Measurements from ENCODE around the gene CD53. TPM values are rescaled to one million over a fixed set of nuclear protein-coding genes. Genes with fewer than 3 reads are reported as not detected.

The CD53 gene
- total RNA-seq, 1 experiment from 2014 or later, result 1.4 TPM

DNA sequence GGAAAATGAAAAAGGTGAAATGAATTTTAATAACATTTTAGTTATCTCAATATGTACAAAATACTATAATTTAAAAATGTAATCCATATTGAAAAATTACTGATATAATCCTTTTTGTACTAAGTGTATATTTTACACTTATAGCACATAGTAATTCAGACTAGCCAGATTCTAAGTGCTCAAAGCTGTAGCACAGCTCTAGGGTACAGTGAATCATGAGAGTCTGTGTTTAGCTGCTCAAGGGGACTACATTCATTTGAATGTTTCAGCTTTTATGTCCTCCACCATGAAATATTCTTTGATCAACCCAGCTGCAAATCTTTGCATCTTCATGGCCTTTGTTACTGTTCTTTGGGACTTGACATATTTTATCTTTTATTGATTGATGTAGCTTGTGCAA is 15.7 kb downstream of the CD53 start:
- no peak overlapping the region for H3K4me3 Mint-ChIP-seq
- DNase-seq (ENCODE audit: low spot score) (no peak), ATAC-seq (no peak)
- peaks cover 5% of the 10 kb centered on the region; the same call in 1 of the 2 replicates for H3K27me3 Mint-ChIP-seq (ENCODE audit: low read depth)
- no peaks in the 10 kb centered on the region for H3K9me3 Mint-ChIP-seq
- H3K27ac Mint-ChIP-seq, result no peak overlapping the region
- CTCF ChIA-PET, result no interaction called here
- no peaks in the 10 kb centered on the region for H3K4me1 Mint-ChIP-seq
- no peak for TF ChIP-seq NR3C1 (CRISPR knock-in tag; conservative IDR thresholded peaks at IDR 0.05; ENCODE audit: low read depth)
- TF ChIP-seq ZNF416 (CRISPR knock-in tag; IDR thresholded peaks at IDR 0.05), result no peak
- TF ChIP-seq, protein P1, sequence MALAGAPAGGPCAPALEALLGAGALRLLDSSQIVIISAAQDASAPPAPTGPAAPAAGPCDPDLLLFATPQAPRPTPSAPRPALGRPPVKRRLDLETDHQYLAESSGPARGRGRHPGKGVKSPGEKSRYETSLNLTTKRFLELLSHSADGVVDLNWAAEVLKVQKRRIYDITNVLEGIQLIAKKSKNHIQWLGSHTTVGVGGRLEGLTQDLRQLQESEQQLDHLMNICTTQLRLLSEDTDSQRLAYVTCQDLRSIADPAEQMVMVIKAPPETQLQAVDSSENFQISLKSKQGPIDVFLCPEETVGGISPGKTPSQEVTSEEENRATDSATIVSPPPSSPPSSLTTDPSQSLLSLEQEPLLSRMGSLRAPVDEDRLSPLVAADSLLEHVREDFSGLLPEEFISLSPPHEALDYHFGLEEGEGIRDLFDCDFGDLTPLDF (CRISPR knock-in tag; IDR thresholded peaks at IDR 0.05), result no peak
- TF ChIP-seq, protein P2, sequence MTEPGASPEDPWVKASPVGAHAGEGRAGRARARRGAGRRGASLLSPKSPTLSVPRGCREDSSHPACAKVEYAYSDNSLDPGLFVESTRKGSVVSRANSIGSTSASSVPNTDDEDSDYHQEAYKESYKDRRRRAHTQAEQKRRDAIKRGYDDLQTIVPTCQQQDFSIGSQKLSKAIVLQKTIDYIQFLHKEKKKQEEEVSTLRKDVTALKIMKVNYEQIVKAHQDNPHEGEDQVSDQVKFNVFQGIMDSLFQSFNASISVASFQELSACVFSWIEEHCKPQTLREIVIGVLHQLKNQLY (CRISPR knock-in tag; IDR thresholded peaks at IDR 0.05), result no peak
- no peak for TF ChIP-seq IRF2 (CRISPR knock-in tag; IDR thresholded peaks at IDR 0.05; ENCODE audit: borderline replicate concordance, low read depth)
- TF ChIP-seq FOXK1 (CRISPR knock-in tag; IDR thresholded peaks at IDR 0.05), result no peak
- TF ChIP-seq, protein P3, sequence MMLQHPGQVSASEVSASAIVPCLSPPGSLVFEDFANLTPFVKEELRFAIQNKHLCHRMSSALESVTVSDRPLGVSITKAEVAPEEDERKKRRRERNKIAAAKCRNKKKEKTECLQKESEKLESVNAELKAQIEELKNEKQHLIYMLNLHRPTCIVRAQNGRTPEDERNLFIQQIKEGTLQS (CRISPR knock-in tag; conservative IDR thresholded peaks at IDR 0.05), result no peak
- TF ChIP-seq, protein P4, sequence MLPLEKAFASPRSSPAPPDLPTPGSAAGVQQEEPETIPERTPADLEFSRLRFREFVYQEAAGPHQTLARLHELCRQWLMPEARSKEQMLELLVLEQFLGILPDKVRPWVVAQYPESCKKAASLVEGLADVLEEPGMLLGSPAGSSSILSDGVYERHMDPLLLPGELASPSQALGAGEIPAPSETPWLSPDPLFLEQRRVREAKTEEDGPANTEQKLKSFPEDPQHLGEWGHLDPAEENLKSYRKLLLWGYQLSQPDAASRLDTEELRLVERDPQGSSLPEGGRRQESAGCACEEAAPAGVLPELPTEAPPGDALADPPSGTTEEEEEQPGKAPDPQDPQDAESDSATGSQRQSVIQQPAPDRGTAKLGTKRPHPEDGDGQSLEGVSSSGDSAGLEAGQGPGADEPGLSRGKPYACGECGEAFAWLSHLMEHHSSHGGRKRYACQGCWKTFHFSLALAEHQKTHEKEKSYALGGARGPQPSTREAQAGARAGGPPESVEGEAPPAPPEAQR (CRISPR knock-in tag; IDR thresholded peaks at IDR 0.05), result no peak
- TF ChIP-seq, protein P5, sequence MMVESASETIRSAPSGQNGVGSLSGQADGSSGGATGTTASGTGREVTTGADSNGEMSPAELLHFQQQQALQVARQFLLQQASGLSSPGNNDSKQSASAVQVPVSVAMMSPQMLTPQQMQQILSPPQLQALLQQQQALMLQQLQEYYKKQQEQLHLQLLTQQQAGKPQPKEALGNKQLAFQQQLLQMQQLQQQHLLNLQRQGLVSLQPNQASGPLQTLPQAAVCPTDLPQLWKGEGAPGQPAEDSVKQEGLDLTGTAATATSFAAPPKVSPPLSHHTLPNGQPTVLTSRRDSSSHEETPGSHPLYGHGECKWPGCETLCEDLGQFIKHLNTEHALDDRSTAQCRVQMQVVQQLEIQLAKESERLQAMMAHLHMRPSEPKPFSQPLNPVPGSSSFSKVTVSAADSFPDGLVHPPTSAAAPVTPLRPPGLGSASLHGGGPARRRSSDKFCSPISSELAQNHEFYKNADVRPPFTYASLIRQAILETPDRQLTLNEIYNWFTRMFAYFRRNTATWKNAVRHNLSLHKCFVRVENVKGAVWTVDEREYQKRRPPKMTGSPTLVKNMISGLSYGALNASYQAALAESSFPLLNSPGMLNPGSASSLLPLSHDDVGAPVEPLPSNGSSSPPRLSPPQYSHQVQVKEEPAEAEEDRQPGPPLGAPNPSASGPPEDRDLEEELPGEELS (CRISPR knock-in tag; IDR thresholded peaks at IDR 0.05), result no peak
- POLR2A ChIA-PET, result no interaction called here
- H3K36me3 Mint-ChIP-seq, result no peaks in the 10 kb centered on the region

DNA sequence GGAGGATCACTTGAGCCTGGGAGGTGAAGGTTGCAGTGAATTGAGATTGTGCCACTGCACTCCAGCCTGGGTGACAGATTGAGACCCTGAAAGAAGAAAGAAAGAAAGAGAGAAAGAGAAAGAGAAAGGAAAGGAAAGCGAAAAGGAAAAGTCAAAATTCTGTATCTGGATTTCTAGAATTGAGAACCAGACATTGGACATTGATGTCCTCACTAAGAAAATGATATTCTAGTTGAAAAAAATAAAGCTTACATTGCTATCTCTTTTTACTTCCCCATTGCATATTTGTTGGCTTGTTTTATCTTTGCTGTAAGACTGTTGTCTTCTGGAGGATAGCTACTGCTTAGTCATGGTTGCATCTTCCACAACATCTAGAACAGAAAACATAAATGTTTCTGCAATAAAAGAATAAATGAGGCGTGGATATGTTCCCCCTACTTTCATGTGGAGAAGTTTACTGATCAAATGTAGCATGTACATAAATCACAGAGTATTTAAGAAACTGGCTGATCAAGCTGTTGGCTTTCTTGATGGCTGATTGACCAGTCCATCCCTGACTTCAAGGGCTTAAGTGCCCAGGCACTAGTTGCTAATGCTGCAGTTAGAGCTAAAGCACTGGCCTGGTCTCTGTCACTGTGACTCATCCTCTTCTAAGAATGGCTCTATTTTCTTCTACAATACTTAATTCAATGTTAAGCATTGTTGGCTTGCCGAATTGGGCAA is 17.7 kb downstream of the CD53 start:
- ATAC-seq (no peak), DNase-seq (ENCODE audit: low spot score) (no peak)
- no peak overlapping the region for H3K4me3 Mint-ChIP-seq
- no peak overlapping the region for H3K27ac Mint-ChIP-seq
- no peaks in the 10 kb centered on the region for H3K9me3 Mint-ChIP-seq
- POLR2A ChIA-PET, result interaction anchor here (0.6 kb wide), 1 partner anchor 558 kb away, joined by 8 read pairs; no protein-coding TSS in a partner anchor
- H3K4me1 Mint-ChIP-seq, result peaks cover 6% of the 10 kb centered on the region
- CTCF ChIA-PET, result interaction anchor here (1.2 kb wide), 1 partner anchor 61 kb away, joined by 4 read pairs; no protein-coding TSS in a partner anchor
- H3K27me3 Mint-ChIP-seq (ENCODE audit: low read depth), result no peaks in the 10 kb centered on the region
- no peaks in the 10 kb centered on the region for H3K36me3 Mint-ChIP-seq
- no peak for TF ChIP-seq TEAD1 (CRISPR knock-in tag; IDR thresholded peaks at IDR 0.05)
- TF ChIP-seq NFYB (CRISPR knock-in tag; conservative IDR thresholded peaks at IDR 0.05; ENCODE audit: low read depth), result no peak
- no peak for TF ChIP-seq GABPB1 (CRISPR knock-in tag; IDR thresholded peaks at IDR 0.05)
- TF ChIP-seq, protein P6, sequence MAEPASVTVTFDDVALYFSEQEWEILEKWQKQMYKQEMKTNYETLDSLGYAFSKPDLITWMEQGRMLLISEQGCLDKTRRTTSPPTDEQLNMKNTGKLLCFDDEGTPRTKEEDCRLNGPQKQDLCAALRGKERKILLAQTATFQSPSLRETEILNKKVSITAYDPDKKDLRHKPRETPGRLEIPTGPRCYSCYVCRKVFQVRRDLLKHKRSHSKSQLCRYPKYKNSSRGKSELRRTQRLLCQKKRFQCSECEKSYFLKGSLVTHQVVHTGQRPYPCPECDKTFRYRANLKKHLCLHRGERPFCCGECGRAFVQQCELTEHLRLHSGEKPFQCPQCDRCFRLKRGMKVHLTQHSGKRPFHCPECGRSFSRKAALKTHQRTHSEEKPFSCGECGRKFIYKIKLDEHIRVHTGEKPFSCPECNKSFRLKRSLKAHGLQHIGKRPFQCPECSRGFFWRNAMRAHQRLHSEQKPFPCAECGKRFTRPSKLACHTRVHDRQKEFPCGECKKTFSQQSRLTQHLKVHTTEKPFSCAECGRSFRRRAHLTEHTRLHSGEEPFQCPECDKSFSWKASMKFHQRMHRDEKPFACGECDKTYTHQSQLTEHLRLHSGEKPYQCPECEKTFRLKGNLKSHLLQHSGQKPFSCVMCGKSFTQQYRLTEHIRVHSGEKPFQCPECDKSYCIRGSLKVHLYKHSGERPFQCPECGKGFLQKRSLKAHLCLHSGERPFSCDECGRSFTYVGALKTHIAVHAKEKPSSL (CRISPR knock-in tag; conservative IDR thresholded peaks at IDR 0.05), result no peak
- TF ChIP-seq, protein P7, sequence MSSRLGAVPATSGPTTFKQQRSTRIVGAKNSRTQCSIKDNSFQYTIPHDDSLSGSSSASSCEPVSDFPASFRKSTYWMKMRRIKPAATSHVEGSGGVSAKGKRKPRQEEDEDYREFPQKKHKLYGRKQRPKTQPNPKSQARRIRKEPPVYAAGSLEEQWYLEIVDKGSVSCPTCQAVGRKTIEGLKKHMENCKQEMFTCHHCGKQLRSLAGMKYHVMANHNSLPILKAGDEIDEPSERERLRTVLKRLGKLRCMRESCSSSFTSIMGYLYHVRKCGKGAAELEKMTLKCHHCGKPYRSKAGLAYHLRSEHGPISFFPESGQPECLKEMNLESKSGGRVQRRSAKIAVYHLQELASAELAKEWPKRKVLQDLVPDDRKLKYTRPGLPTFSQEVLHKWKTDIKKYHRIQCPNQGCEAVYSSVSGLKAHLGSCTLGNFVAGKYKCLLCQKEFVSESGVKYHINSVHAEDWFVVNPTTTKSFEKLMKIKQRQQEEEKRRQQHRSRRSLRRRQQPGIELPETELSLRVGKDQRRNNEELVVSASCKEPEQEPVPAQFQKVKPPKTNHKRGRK (CRISPR knock-in tag; IDR thresholded peaks at IDR 0.05; ENCODE audit: borderline replicate concordance), result no peak
- TF ChIP-seq SMAD4 (CRISPR knock-in tag; IDR thresholded peaks at IDR 0.05), result no peak
- TF ChIP-seq ZBTB21 (CRISPR knock-in tag; IDR thresholded peaks at IDR 0.05; ENCODE audit: borderline replicate concordance), result no peak
- TF ChIP-seq, protein P8, sequence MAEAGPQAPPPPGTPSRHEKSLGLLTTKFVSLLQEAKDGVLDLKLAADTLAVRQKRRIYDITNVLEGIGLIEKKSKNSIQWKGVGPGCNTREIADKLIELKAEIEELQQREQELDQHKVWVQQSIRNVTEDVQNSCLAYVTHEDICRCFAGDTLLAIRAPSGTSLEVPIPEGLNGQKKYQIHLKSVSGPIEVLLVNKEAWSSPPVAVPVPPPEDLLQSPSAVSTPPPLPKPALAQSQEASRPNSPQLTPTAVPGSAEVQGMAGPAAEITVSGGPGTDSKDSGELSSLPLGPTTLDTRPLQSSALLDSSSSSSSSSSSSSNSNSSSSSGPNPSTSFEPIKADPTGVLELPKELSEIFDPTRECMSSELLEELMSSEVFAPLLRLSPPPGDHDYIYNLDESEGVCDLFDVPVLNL (CRISPR knock-in tag; IDR thresholded peaks at IDR 0.05; ENCODE audit: borderline replicate concordance, low read depth), result no peak
- TF ChIP-seq, protein P9, sequence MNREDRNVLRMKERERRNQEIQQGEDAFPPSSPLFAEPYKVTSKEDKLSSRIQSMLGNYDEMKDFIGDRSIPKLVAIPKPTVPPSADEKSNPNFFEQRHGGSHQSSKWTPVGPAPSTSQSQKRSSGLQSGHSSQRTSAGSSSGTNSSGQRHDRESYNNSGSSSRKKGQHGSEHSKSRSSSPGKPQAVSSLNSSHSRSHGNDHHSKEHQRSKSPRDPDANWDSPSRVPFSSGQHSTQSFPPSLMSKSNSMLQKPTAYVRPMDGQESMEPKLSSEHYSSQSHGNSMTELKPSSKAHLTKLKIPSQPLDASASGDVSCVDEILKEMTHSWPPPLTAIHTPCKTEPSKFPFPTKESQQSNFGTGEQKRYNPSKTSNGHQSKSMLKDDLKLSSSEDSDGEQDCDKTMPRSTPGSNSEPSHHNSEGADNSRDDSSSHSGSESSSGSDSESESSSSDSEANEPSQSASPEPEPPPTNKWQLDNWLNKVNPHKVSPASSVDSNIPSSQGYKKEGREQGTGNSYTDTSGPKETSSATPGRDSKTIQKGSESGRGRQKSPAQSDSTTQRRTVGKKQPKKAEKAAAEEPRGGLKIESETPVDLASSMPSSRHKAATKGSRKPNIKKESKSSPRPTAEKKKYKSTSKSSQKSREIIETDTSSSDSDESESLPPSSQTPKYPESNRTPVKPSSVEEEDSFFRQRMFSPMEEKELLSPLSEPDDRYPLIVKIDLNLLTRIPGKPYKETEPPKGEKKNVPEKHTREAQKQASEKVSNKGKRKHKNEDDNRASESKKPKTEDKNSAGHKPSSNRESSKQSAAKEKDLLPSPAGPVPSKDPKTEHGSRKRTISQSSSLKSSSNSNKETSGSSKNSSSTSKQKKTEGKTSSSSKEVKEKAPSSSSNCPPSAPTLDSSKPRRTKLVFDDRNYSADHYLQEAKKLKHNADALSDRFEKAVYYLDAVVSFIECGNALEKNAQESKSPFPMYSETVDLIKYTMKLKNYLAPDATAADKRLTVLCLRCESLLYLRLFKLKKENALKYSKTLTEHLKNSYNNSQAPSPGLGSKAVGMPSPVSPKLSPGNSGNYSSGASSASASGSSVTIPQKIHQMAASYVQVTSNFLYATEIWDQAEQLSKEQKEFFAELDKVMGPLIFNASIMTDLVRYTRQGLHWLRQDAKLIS (CRISPR knock-in tag; IDR thresholded peaks at IDR 0.05; ENCODE audit: borderline replicate concordance), result no peak

Data from WTC11 (cell line).